ENCODE measurements around the gene BANF2. TPM values are rescaled to one million over a fixed set of nuclear protein-coding genes. Genes with fewer than 3 reads are reported as not detected.
A peak's percentile ranks its signal among the peaks of the same experiment; 100 is the strongest.

Gene BANF2
- total RNA-seq, 1 experiment from 2014 or later = not detected

- no TSS peak for BruUV-seq (replicated peaks)
- H3K4me1 ChIP-seq (ENCODE audit: insufficient read depth, low read length) = peaks cover 26% of the 10 kb centered on the region
- H3F3A ChIP-seq (ENCODE audit: low read length, unreplicated experiment) = no peaks in the 10 kb centered on the region
- H3K9me2 ChIP-seq (replicated peaks; ENCODE audit: low read length) = no peaks in the 10 kb centered on the region
- H3K9me3 ChIP-seq (ENCODE audit: low read length) = no peaks in the 10 kb centered on the region
- DNase-seq (no peak), ATAC-seq (no peak)
- peaks cover 41% of the 10 kb centered on the region for H3K36me3 ChIP-seq (ENCODE audit: low read depth, low read length)
- no peak overlapping the region for H3K4me3 ChIP-seq (ENCODE audit: low read length)
- TF ChIP-seq CTCF (conservative IDR thresholded peaks at IDR 0.05; ENCODE audit: low read depth, low read length) = no peak
- no peak for TF ChIP-seq EZH2 (IDR thresholded peaks at IDR 0.05; ENCODE audit: low read length, unreplicated experiment)
- no peak for TF ChIP-seq EZH2phosphoT487 (IDR thresholded peaks at IDR 0.05; ENCODE audit: borderline replicate concordance, low read length)
- POLR2A ChIA-PET (ENCODE audit: unreplicated experiment) = no interaction called here
- no peak overlapping the region for H3K4me2 ChIP-seq (ENCODE audit: low read length)
- H3K9ac ChIP-seq (ENCODE audit: low read length) = no peak overlapping the region
- H3K79me2 ChIP-seq (ENCODE audit: low read length) = peaks cover 87% of the 10 kb centered on the region
- no peak overlapping the region for H2AFZ ChIP-seq (ENCODE audit: low read length)
- 0 out of 2 replicates have a peak, but pooled peaks cover 5% of the 10 kb centered on the region for H4K20me1 ChIP-seq (ENCODE audit: low read length)
- H3K27me3 ChIP-seq (ENCODE audit: low read length) = no peaks in the 10 kb centered on the region
- intact Hi-C loops (cut with micrococcal nuclease) = loop anchor here (10.0 kb wide), 1 partner anchor 341 kb away; no protein-coding TSS in a partner anchor
- no peak overlapping the region for H3K27ac ChIP-seq (ENCODE audit: low read length)
- CTCF ChIA-PET = no interaction called here
Measured at GRCh38 chr20:17653835-17654648, 45.7 kb upstream of the BANF2 start.

- H3K27ac ChIP-seq (ENCODE audit: low read length) = 0 out of 2 replicates have a peak overlapping the region, but pooled peaks have one; percentile 4
- H3K4me1 ChIP-seq (ENCODE audit: insufficient read depth, low read length) = peaks cover 26% of the 10 kb centered on the region
- no peaks in the 10 kb centered on the region for H3K27me3 ChIP-seq (ENCODE audit: low read length)
- TF ChIP-seq EZH2 (IDR thresholded peaks at IDR 0.05; ENCODE audit: low read length, unreplicated experiment) (no peak), EZH2phosphoT487 (IDR thresholded peaks at IDR 0.05; ENCODE audit: borderline replicate concordance, low read length) (no peak), CTCF (conservative IDR thresholded peaks at IDR 0.05; ENCODE audit: low read depth, low read length) (peak; percentile 95)
- BruUV-seq (replicated peaks) = no TSS peak
- H3K4me2 ChIP-seq (ENCODE audit: low read length) = no peak overlapping the region
- CTCF ChIA-PET = interaction anchor here (0.5 kb wide), 1 partner anchor 27 kb away, joined by 14 read pairs; no protein-coding TSS in a partner anchor
- POLR2A ChIA-PET (ENCODE audit: unreplicated experiment) = no interaction called here
- ATAC-seq = no peak
- no peaks in the 10 kb centered on the region for H3F3A ChIP-seq (ENCODE audit: low read length, unreplicated experiment)
- intact Hi-C loops (cut with micrococcal nuclease) = loop anchor here (10.0 kb wide), 1 partner anchor 340 kb away; no protein-coding TSS in a partner anchor
- DNase-seq = peak; percentile 51
- peaks cover 44% of the 10 kb centered on the region for H3K36me3 ChIP-seq (ENCODE audit: low read depth, low read length)
- no peak overlapping the region for H2AFZ ChIP-seq (ENCODE audit: low read length)
- H3K9me2 ChIP-seq (replicated peaks; ENCODE audit: low read length) = no peaks in the 10 kb centered on the region
- H3K9ac ChIP-seq (ENCODE audit: low read length) = no peak overlapping the region
- H3K79me2 ChIP-seq (ENCODE audit: low read length) = peaks cover 87% of the 10 kb centered on the region
- 0 out of 2 replicates have a peak, but pooled peaks cover 5% of the 10 kb centered on the region for H4K20me1 ChIP-seq (ENCODE audit: low read length)
- H3K9me3 ChIP-seq (ENCODE audit: low read length) = no peaks in the 10 kb centered on the region
- H3K4me3 ChIP-seq (ENCODE audit: low read length) = no peak overlapping the region
Measured at GRCh38 chr20:17654649-17655285, 45.0 kb upstream of the BANF2 start.

Data from PC-3 (cell line).